NOMO-1 (cell line): Measurements from ENCODE around the gene C9orf57.
"Not testable (repeated sequence)": the region's sequence is repeated elsewhere in the genome, so short reads cannot be mapped to it uniquely, and the experiment has no call there.

ENCODE experiments used
- DNase-seq, 2 experiments: peaks; one replicate each; lab custom pipeline; 2025; ENCODE audit not compliant: unreplicated experiment in 2 of 2; lab: John Stamatoyannopoulos, UW

Gene C9orf57

GRCh38 chr9:72025906-72026305 lies 34.5 kb downstream of the C9orf57 start:
- DNase-seq: no peak

- no peak for DNase-seq
Measured at GRCh38 chr9:72023596-72023995, 36.8 kb downstream of the C9orf57 start.

- peak in 1 of 2 experiments; percentile 2 for DNase-seq
Measured at GRCh38 chr9:72022841-72023240, 37.6 kb downstream of the C9orf57 start.

- no peak for DNase-seq
Measured at GRCh38 chr9:72013292-72013760, 47.1 kb downstream of the C9orf57 start.

- no peak for DNase-seq
Measured at GRCh38 chr9:72012646-72013045, 47.8 kb downstream of the C9orf57 start.

- DNase-seq: not testable (repeated sequence)
Measured at GRCh38 chr9:72007726-72008125, 52.7 kb downstream of the C9orf57 start.

- DNase-seq: no peak
Measured at GRCh38 chr9:72006501-72006900, 53.9 kb downstream of the C9orf57 start.

GRCh38 chr9:72005451-72005850 lies 55.0 kb downstream of the C9orf57 start:
- no peak for DNase-seq
